Stimulated activated CD4-positive, alpha-beta T cell treated with anti-CD3 and anti-CD28 coated beads, Interleukin-2, amount 100 ng/mL, for 24 hours (primary cell): ENCODE results near the gene SPC25.
"Not testable (repeated sequence)": the region's sequence is repeated elsewhere in the genome, so short reads cannot be mapped to it uniquely, and the experiment has no call there.

Source experiments
- DNase-seq, 2 donors: peaks; one replicate each; pipeline ENCODE4 v3.0.0-alpha.2; 2020

The SPC25 gene

GRCh38 chr2:168901003-168901402 lies 10.8 kb upstream of the SPC25 start, which contains the start of gene G6PC2:
G6PC2 (plus strand) TSS chr2:168901291; CDS start chr2:168901332, 41 bp downstream.
- no peak for DNase-seq

- DNase-seq = no peak
These were observed 7.2 kb upstream of the SPC25 start for GRCh38 chr2:168897449-168897848.

GRCh38 chr2:168896783-168897182 lies 6.6 kb upstream of the SPC25 start:
- no peak for DNase-seq

- no peak for DNase-seq
These were observed 5.5 kb upstream of the SPC25 start for GRCh38 chr2:168895771-168896170.

GRCh38 chr2:168894720-168895119 lies 4.5 kb upstream of the SPC25 start:
- no peak for DNase-seq

- DNase-seq = no peak
These were observed 3.9 kb upstream of the SPC25 start for GRCh38 chr2:168894101-168894500.

GRCh38 chr2:168892327-168892726 lies 2.1 kb upstream of the SPC25 start:
- DNase-seq = no peak

- no peak for DNase-seq
These were observed 610 bp downstream of the SPC25 start for GRCh38 chr2:168889635-168890005.

GRCh38 chr2:168884975-168885374 lies 5.3 kb downstream of the SPC25 start:
- no peak for DNase-seq

- not testable (repeated sequence) for DNase-seq
These were observed 8.1 kb downstream of the SPC25 start for GRCh38 chr2:168882163-168882562.

GRCh38 chr2:168874368-168875054 lies 15.7 kb downstream of the SPC25 start:
- no peak for DNase-seq

GRCh38 chr2:168870824-168871223 lies 19.4 kb downstream of the SPC25 start:
- not testable (repeated sequence) for DNase-seq

GRCh38 chr2:168870369-168870768 lies 19.9 kb downstream of the SPC25 start:
- DNase-seq = not testable (repeated sequence)

- DNase-seq = not testable (repeated sequence)
These were observed 23.1 kb downstream of the SPC25 start for GRCh38 chr2:168867164-168867563.

- DNase-seq = no peak
These were observed 32.1 kb downstream of the SPC25 start for GRCh38 chr2:168858146-168858545.

GRCh38 chr2:168855601-168856000 lies 34.6 kb downstream of the SPC25 start:
- DNase-seq = no peak

- no peak for DNase-seq
These were observed 35.6 kb downstream of the SPC25 start for GRCh38 chr2:168854651-168855050.

- no peak for DNase-seq
These were observed 36.8 kb downstream of the SPC25 start for GRCh38 chr2:168853471-168853870.

- no peak for DNase-seq
These were observed 37.7 kb downstream of the SPC25 start for GRCh38 chr2:168852481-168852880.

GRCh38 chr2:168851674-168852320 lies 38.4 kb downstream of the SPC25 start:
- DNase-seq = no peak

- no peak for DNase-seq
These were observed 39.4 kb downstream of the SPC25 start for GRCh38 chr2:168850846-168851245.

GRCh38 chr2:168849610-168850009 lies 40.6 kb downstream of the SPC25 start:
- no peak for DNase-seq

GRCh38 chr2:168848225-168848624 lies 42.0 kb downstream of the SPC25 start:
- DNase-seq = no peak

GRCh38 chr2:168843253-168843652 lies 47.0 kb downstream of the SPC25 start:
- no peak for DNase-seq

GRCh38 chr2:168841445-168841844 lies 48.8 kb downstream of the SPC25 start:
- no peak for DNase-seq
